Measurements from ENCODE around the gene RSRC1.
"Not testable (repeated sequence)": the region's sequence is repeated elsewhere in the genome, so short reads cannot be mapped to it uniquely, and the experiment has no call there.

DNA sequence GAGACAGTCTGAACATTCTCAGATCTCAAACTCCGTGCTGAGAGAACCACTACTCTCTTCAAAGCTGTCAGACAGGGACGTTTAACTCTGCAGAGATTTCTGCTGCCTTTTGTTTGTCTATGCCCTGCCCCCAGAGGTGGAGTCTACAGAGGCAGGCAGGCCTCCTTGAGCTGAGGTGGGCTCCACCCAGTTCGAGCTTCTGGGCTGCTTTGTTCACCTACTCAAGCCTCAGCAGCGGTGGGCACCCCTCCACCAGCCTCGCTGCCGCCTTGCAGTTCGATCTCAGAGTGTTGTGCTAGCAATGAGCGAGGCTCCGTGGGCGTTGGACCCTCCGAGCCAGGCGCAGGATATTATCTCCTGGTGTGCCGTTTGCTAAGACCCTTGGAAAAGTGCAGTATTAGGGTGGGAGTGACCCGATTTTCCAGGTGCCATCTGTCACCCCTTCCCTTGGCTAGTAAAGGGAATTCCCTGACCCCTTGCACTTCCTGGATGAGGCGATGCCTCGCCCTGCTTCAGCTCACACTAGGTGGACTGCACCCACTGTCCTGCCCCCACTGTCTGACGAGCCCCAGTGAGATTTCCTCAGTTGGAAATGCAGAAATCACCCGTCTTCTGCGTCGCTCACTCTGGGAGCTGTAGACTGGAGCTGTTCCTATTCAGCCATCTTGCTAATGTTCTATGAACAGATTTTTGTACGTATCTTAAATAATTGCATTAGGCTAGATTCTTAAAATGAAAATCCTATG lies 220.0 kb downstream of the RSRC1 start:
- TF ChIP-seq POLR2A (IDR thresholded peaks at IDR 0.05) = not testable (repeated sequence)
- TF ChIP-seq, protein P1, sequence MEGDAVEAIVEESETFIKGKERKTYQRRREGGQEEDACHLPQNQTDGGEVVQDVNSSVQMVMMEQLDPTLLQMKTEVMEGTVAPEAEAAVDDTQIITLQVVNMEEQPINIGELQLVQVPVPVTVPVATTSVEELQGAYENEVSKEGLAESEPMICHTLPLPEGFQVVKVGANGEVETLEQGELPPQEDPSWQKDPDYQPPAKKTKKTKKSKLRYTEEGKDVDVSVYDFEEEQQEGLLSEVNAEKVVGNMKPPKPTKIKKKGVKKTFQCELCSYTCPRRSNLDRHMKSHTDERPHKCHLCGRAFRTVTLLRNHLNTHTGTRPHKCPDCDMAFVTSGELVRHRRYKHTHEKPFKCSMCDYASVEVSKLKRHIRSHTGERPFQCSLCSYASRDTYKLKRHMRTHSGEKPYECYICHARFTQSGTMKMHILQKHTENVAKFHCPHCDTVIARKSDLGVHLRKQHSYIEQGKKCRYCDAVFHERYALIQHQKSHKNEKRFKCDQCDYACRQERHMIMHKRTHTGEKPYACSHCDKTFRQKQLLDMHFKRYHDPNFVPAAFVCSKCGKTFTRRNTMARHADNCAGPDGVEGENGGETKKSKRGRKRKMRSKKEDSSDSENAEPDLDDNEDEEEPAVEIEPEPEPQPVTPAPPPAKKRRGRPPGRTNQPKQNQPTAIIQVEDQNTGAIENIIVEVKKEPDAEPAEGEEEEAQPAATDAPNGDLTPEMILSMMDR (IDR thresholded peaks at IDR 0.05) = not testable (repeated sequence)
